ENCODE measurements around the gene WIF1.

WIF1 gene

DNA sequence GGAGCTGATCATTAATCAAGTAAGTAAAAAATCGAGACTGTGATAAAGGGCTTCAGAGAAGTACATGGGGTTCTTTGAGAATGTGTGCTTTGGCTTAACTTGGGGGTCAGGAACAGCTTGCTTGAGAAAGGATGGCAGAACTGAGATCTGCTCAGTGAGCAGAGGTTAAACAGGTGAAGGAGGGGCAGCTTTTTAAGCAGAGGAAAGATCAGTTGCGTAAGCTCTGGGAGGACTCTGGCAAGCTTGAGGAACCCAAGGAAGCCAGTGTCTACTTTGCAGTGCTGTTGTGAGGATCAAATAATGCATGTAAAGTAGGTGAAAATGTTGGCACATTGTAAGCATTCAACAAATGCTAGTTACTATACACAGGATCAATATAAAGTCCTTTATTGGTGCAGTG is 30.6 kb downstream of the WIF1 start:
- TF ChIP-seq, protein P1, sequence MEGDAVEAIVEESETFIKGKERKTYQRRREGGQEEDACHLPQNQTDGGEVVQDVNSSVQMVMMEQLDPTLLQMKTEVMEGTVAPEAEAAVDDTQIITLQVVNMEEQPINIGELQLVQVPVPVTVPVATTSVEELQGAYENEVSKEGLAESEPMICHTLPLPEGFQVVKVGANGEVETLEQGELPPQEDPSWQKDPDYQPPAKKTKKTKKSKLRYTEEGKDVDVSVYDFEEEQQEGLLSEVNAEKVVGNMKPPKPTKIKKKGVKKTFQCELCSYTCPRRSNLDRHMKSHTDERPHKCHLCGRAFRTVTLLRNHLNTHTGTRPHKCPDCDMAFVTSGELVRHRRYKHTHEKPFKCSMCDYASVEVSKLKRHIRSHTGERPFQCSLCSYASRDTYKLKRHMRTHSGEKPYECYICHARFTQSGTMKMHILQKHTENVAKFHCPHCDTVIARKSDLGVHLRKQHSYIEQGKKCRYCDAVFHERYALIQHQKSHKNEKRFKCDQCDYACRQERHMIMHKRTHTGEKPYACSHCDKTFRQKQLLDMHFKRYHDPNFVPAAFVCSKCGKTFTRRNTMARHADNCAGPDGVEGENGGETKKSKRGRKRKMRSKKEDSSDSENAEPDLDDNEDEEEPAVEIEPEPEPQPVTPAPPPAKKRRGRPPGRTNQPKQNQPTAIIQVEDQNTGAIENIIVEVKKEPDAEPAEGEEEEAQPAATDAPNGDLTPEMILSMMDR (IDR thresholded peaks at IDR 0.05): no peak

DNA sequence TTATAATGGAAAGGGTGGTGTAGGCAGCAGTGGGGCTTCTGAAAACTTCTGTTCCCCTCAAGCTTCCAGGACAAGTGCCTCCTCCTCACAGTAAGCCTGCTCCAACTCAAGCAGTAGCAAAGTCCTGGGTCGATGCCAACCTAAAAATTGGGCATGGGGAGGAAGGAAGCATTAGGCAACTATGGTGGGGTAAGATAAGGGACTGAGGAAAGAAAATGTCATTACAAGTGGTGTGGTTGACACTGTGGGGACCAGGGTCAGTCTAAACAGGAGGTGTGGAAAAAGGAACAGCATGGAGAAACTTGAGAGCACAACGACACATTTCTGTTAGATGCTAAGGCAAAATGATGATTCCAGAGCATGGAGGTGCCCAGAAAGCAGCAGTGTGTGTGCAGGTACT is 34.9 kb downstream of the WIF1 start:
- TF ChIP-seq, protein P1 (IDR thresholded peaks at IDR 0.05): no peak

DNA sequence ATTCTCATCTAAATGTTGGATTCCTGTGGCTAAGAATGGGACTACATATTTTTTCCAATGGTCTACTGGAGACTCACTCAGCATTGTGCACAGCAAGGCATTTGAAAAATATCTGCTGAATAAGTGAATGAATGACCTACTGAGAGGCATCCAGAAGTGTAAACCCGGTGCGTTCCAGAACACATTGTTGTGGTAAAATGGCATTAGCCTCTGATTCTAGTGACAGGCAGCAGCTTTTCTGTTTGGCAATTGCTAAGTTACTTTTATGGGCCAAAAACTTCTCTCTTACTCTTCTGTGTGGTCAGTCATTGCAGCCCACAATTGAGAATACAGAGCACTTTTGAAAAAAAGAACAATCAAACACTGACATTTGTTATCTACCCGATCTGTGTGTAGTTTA is 36.5 kb downstream of the WIF1 start:
- TF ChIP-seq, protein P1 (IDR thresholded peaks at IDR 0.05): no peak

DNA sequence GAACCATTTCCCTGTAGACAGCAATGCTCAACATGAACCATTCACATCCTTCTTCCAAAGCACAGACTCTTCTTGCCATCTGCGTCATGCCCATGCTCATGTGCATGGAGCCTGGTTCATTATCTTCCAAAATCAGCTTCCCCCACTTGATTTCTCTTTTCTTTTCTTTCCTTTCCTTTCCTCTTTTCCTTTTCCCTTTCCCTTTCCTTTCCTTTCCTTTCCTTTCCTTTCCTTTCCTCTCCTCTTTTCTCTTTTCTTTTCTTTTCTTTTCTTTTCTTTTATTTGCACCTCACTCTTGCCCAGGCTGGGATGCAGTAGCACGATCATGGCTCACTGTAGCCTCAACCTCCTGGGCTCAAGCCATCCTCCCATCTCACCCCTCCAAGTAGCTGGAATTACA is 37.5 kb downstream of the WIF1 start:
- TF ChIP-seq, protein P1 (IDR thresholded peaks at IDR 0.05): no peak

DNA sequence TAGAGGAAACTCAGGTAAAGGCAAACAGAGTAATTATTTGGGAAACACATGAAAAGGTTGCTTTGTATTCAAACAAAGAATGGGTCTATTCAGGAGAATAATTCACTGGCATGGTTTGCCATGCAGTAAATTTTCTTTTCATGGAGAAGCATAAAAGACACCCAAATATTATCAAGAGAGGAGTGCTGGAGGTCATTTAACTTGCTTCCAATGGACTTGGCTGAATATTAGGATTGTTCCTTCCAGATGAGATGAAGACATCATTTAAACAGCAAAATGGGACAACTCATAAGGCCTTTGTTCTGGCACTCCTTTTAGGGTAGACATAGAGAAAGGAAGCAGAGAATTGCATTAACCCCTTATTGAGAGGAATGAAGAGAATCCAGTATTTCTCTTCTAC is 38.7 kb downstream of the WIF1 start:
- TF ChIP-seq, protein P1 (IDR thresholded peaks at IDR 0.05): no peak

DNA sequence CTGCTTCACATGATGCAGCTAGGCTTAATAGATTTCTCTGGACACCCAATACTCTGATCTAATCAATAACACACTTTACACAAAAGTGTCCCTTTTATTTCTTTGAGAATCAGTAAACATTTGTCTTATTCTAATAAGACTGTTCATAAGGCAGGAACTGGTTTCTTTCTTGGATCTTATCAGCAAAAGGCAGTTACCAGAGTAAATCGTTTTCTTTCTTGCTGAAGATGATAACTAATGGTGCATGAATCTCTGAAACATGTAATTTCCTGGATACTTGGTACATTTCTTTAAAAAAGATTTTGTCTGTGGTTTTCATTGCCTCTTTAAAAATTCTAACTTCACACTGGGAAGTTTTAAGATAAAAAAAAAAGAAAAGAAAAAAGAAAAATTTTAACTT is 39.6 kb downstream of the WIF1 start:
- TF ChIP-seq, protein P1 (IDR thresholded peaks at IDR 0.05): no peak

DNA sequence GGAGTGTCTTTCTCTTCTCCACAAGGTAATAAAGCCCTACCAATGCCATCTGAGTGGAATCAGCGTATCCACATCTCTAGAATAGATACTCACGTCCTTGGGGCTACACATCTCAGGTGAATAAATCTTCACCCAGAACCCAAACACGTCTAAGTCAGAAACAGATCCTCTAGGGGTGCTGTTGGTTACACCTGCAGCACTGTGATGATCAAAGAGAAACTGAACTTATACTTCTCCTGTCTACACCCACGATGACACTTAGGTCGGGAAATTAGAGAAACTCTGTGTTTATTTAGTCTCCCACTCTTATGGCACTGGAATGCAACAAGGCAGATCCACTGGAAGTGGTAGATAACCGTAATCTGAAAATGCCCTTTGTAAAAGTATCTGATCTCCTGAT is 46.2 kb downstream of the WIF1 start:
- TF ChIP-seq, protein P1 (IDR thresholded peaks at IDR 0.05): 0 out of 2 replicates have a peak, but pooled peaks have one; percentile 18

DNA sequence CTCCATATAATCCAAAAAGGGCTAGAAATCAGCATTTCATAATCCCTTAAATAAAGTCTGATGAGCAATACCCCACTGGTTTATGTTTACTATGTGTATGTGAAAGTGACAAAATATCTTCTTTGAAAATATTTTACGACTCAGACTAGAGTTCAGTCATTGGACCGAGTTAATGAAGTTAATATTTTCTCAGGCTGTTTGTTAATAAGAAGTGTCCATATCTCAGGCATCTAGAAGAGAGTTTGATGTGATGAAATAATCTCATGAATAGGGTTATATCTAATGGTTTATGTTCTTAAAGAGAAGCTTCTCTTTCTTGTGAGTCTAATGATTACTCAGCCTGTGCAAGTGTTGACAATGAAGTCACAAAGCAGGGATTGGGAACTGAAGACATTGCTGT is 51.8 kb downstream of the WIF1 start:
- TF ChIP-seq, protein P1 (IDR thresholded peaks at IDR 0.05): no peak
